HEK293 (cell line): ENCODE data around the gene VANGL2.

Source experiments
- CTCF ChIA-PET: fragments of 350-600 bp; formaldehyde crosslinking; extraction: SDS; loops from one replicate; lab custom pipeline; 2021; ENCODE audit warnings: antibody characterized with exemption; lab: Yijun Ruan, JAX
- POLR2A ChIA-PET: fragments of 300-600 bp; formaldehyde crosslinking; extraction: SDS; loops from one replicate; lab custom pipeline; 2020; ENCODE audit warnings: antibody characterized with exemption, inconsistent platforms; lab: Yijun Ruan, JAX
- H3K27ac ChIP-seq: fragments of 200-500 bp; sonication (Bioruptor generic); 2 replicates; pipeline ENCODE4 v1.5.1; 2014; ENCODE audit warnings: low read depth, low read length, control low read depth, inconsistent platforms; ENCODE audit errors: extremely low read depth
- H3K36me3 ChIP-seq, 2 experiments: fragments of 200-500 bp in 1 of 2; sonication (Bioruptor generic) in 1 of 2; 1 replicate in 1 of 2; 2 replicates in 1 of 2; pipeline ENCODE4 v1.5.1; 2014 to 2017; ENCODE audit warnings: inconsistent platforms in 2 of 2, low read length in 2 of 2; ENCODE audit not compliant: control insufficient read depth in 2 of 2, insufficient read depth in 1 of 2
- H3K4me1 ChIP-seq: fragments of 200-500 bp; sonication (Bioruptor generic); 2 replicates; pipeline ENCODE4 v1.5.1; 2014; ENCODE audit warnings: mild to moderate bottlenecking, low read length, inconsistent platforms; ENCODE audit not compliant: control insufficient read depth, insufficient read depth
- H3K4me3 ChIP-seq: 2 replicates; pipeline ENCODE4 v1.5.1; 2011; ENCODE audit warnings: low read depth, mild to moderate bottlenecking, control low read depth, low read length, moderate library complexity
- H3K9me3 ChIP-seq: fragments of 200-500 bp; sonication (Bioruptor generic); 2 replicates; pipeline ENCODE4 v1.5.1; 2014; ENCODE audit warnings: low read depth, low read length, inconsistent platforms; ENCODE audit not compliant: control insufficient read depth, insufficient read depth
- CTCF ChIP-seq: fragments of 450-650 bp; formaldehyde crosslinking; IDR thresholded peaks from 2 replicates; pipeline ENCODE4 v1.5.1; 2016; ENCODE audit warnings: missing biosample characterization, missing genetic modification characterization
- KLF9 ChIP-seq: fragments of 450-650 bp; formaldehyde crosslinking; IDR thresholded peaks from 2 replicates; pipeline ENCODE4 v1.5.1; 2016; ENCODE audit warnings: missing biosample characterization, missing genetic modification characterization, low read depth
- PATZ1 ChIP-seq: fragments of 450-650 bp; formaldehyde crosslinking; IDR thresholded peaks from 2 replicates; pipeline ENCODE4 v1.5.1; 2016; ENCODE audit warnings: missing biosample characterization, missing genetic modification characterization
- PRDM2 ChIP-seq: fragments of 450-650 bp; formaldehyde crosslinking; IDR thresholded peaks from 2 replicates; pipeline ENCODE4 v1.5.1; 2016; ENCODE audit warnings: missing biosample characterization, missing genetic modification characterization, borderline replicate concordance
- ZBTB48 ChIP-seq: fragments of 450-650 bp; formaldehyde crosslinking; IDR thresholded peaks from 2 replicates; pipeline ENCODE4 v1.5.1; 2016; ENCODE audit warnings: missing biosample characterization, missing genetic modification characterization
- ZEB2 ChIP-seq: fragments of 450-650 bp; formaldehyde crosslinking; IDR thresholded peaks from 2 replicates; pipeline ENCODE4 v1.5.1; 2016; ENCODE audit warnings: missing biosample characterization, missing genetic modification characterization
- ZFHX2 ChIP-seq: fragments of 450-650 bp; formaldehyde crosslinking; conservative IDR thresholded peaks from 2 replicates; pipeline ENCODE4 v1.5.1; 2016; ENCODE audit warnings: missing biosample characterization, missing genetic modification characterization
- ZNF148 ChIP-seq: fragments of 450-650 bp; formaldehyde crosslinking; IDR thresholded peaks from 2 replicates; pipeline ENCODE4 v1.5.0; 2017; ENCODE audit warnings: missing biosample characterization, missing genetic modification characterization, borderline replicate concordance
- ZNF24 ChIP-seq: fragments of 450-650 bp; formaldehyde crosslinking; IDR thresholded peaks from 2 replicates; pipeline ENCODE4 v1.5.1; 2016; ENCODE audit warnings: missing biosample characterization, missing genetic modification characterization
- ZNF398 ChIP-seq: fragments of 450-650 bp; formaldehyde crosslinking; IDR thresholded peaks from 2 replicates; pipeline ENCODE4 v1.5.1; 2017; ENCODE audit warnings: missing biosample characterization, missing genetic modification characterization
- ZNF621 ChIP-seq: fragments of 450-650 bp; formaldehyde crosslinking; IDR thresholded peaks from 2 replicates; pipeline ENCODE4 v1.5.1; 2017; ENCODE audit warnings: missing biosample characterization, missing genetic modification characterization

The VANGL2 gene

GRCh38 chr1:160365325-160365724, 35.0 kb upstream of the VANGL2 start:
- H3K27ac ChIP-seq, result no peak overlapping the region
- ChIA-PET CTCF (interaction anchor here (1.2 to 1.5 kb wide), 3 partner anchors 9 to 11 kb away, joined by 3 to 6 read pairs (median 5); no protein-coding TSS in a partner anchor), POLR2A (interaction anchor here (1.4 kb wide), 1 partner anchor 13 kb away, joined by 4 read pairs; no protein-coding TSS in a partner anchor)

GRCh38 chr1:160366731-160367515, 33.4 kb upstream of the VANGL2 start, which contains the start of gene NHLH1:
TSS of gene NHLH1 (plus strand) at chr1:160367071. CDS start at chr1:160370732, 3,661 bp downstream.
- CTCF ChIA-PET, result interaction anchor here (1.1 to 1.5 kb wide), 3 partner anchors 10 to 12 kb away, joined by 4 to 6 read pairs (median 6); no protein-coding TSS in a partner anchor
- POLR2A ChIA-PET, result interaction anchor here (0.7 to 1.8 kb wide), 2 partner anchors 15 to 132 kb away, joined by 3 to 5 read pairs; no protein-coding TSS in a partner anchor
- no peaks in the 10 kb centered on the region for H3K36me3 ChIP-seq
- no peak within 1 kb of the TSS for H3K27ac ChIP-seq
- TF ChIP-seq ZFHX2 (tag by site-specific recombination) (no peak), ZNF148 (tag by site-specific recombination) (no peak), PRDM2 (tag by site-specific recombination) (no peak), KLF9 (0 out of 2 replicates have a peak, but pooled peaks have one; percentile 25), ZBTB48 (no peak)
- no peaks in the 10 kb centered on the region for H3K9me3 ChIP-seq
- H3K4me1 ChIP-seq, result 0 out of 2 replicates have a peak, but pooled peaks cover 2% of the 10 kb centered on the region
- no peak within 1 kb of the TSS for H3K4me3 ChIP-seq

More at GRCh38 chr1:160365325-160365724, 35.0 kb upstream of the VANGL2 start:
- Histone ChIP-seq H3K9me3 (no peaks in the 10 kb centered on the region), H3K36me3 (peaks cover 0 to 7% of the 10 kb centered on the region in 2 experiments; a peak in 1 of 3 replicates), H3K4me3 (no peak overlapping the region), H3K4me1 (0 out of 2 replicates have a peak, but pooled peaks cover 2% of the 10 kb centered on the region)
- TF ChIP-seq ZNF398 (tag by site-specific recombination), result peak; percentile 30; the same call in 1 of the 2 replicates
- TF ChIP-seq ZEB2 (tag by site-specific recombination), result no peak
- TF ChIP-seq ZBTB48, result no peak
- no peak for TF ChIP-seq CTCF (tag by site-specific recombination)
- TF ChIP-seq ZNF24 (tag by site-specific recombination), result no peak
- peak; percentile 46; the same call in 1 of the 2 replicates for TF ChIP-seq PATZ1
- no peak for TF ChIP-seq ZNF621
